IMR-90 (cell line): Measurements from ENCODE around the gene MAEA. TPM values are rescaled to one million over a fixed set of nuclear protein-coding genes. Genes with fewer than 3 reads are reported as not detected.

Experiments
- ATAC-seq: fragments of 200-7000 bp; cut with Tn5 transposase; 2 replicates; pipeline ENCODE4 v1.9.1; 2020; ENCODE audit warnings: low read depth, mild to moderate bottlenecking, moderate library complexity
- BruUV-seq: library from RNA; stranded (reverse); fragments of 400-500 nt; replicated peaks from 2 replicates; lab custom pipeline; 2021; lab: Mats Ljungman, UMichigan
- CTCF ChIA-PET: fragments of 300-600 bp; formaldehyde crosslinking; extraction: SDS; loops from one replicate; lab custom pipeline; 2021; ENCODE audit warnings: antibody characterized with exemption; lab: Yijun Ruan, JAX
- POLR2A ChIA-PET: fragments of 300-600 bp; sonication (Branson Sonifier 250); formaldehyde crosslinking; loops from one replicate; lab custom pipeline; 2022; ENCODE audit warnings: antibody characterized with exemption; ENCODE audit not compliant: unreplicated experiment; lab: Charles Lee
- DNase-seq: peaks from one replicate; pipeline ENCODE4 v3.0.0; 2013
- H2AFZ ChIP-seq: replicated peaks from 2 replicates; pipeline ENCODE3; 2013; ENCODE audit warnings: low read length, mild to moderate bottlenecking; ENCODE audit not compliant: poor library complexity
- H2AK5ac ChIP-seq: 2 replicates; pipeline ENCODE4 v1.6.1; 2013; ENCODE audit warnings: low read depth, low read length, inconsistent platforms
- H2AK9ac ChIP-seq: replicated peaks from 2 replicates; pipeline ENCODE3; 2013; ENCODE audit warnings: mild to moderate bottlenecking, low read depth, low read length, moderate library complexity; ENCODE audit not compliant: poor library complexity
- H2BK120ac ChIP-seq: 2 replicates; pipeline ENCODE4 v1.6.1; 2013; ENCODE audit warnings: low read depth, low read length, inconsistent platforms
- H2BK15ac ChIP-seq: 3 replicates; pipeline ENCODE4 v1.6.1; 2013; ENCODE audit warnings: low read depth, low read length, inconsistent platforms
- H2BK20ac ChIP-seq: 2 replicates; pipeline ENCODE4 v1.6.1; 2013; ENCODE audit warnings: low read depth, mild to moderate bottlenecking, inconsistent platforms, low read length, moderate library complexity
- H2BK5ac ChIP-seq: 2 replicates; pipeline ENCODE4 v1.6.1; 2013; ENCODE audit warnings: mild to moderate bottlenecking, low read depth, low read length, inconsistent platforms; ENCODE audit not compliant: poor library complexity, severe bottlenecking
- H3K14ac ChIP-seq: replicated peaks from 2 replicates; pipeline ENCODE4 v1.6.1; 2013; ENCODE audit warnings: low read depth, low read length, inconsistent platforms
- H3K18ac ChIP-seq: 2 replicates; pipeline ENCODE4 v1.6.1; 2013; ENCODE audit warnings: low read depth, low read length, control low read depth
- H3K23ac ChIP-seq: 2 replicates; pipeline ENCODE4 v1.6.1; 2013; ENCODE audit warnings: low read depth, low read length, inconsistent platforms
- H3K27ac ChIP-seq: 2 replicates; pipeline ENCODE4 v1.5.1; 2013; ENCODE audit warnings: mild to moderate bottlenecking, control low read depth, low read length; ENCODE audit not compliant: insufficient read depth
- H3K27me3 ChIP-seq: 2 replicates; pipeline ENCODE4 v1.6.1; 2013; ENCODE audit warnings: low read length; ENCODE audit not compliant: control insufficient read depth, insufficient read depth
- H3K36me3 ChIP-seq: 2 replicates; pipeline ENCODE4 v1.6.1; 2013; ENCODE audit warnings: low read length, mixed read lengths; ENCODE audit not compliant: control insufficient read depth, insufficient read depth
- H3K4ac ChIP-seq: 2 replicates; pipeline ENCODE4 v1.6.1; 2013; ENCODE audit warnings: low read depth, low read length, inconsistent platforms
- H3K4me1 ChIP-seq: 2 replicates; pipeline ENCODE4 v1.6.1; 2013; ENCODE audit warnings: low read length, mixed read lengths; ENCODE audit not compliant: control insufficient read depth, insufficient read depth
- H3K4me2 ChIP-seq: 2 replicates; pipeline ENCODE4 v1.6.1; 2013; ENCODE audit warnings: low read depth, mild to moderate bottlenecking, control low read depth, low read length, moderate library complexity
- H3K4me3 ChIP-seq: 2 replicates; pipeline ENCODE4 v1.5.1; 2013; ENCODE audit warnings: low read depth, mild to moderate bottlenecking, control low read depth, low read length, moderate library complexity; ENCODE audit not compliant: insufficient read depth
- H3K56ac ChIP-seq: 2 replicates; pipeline ENCODE4 v1.6.1; 2013; ENCODE audit warnings: low read length, inconsistent platforms; ENCODE audit not compliant: insufficient read depth; ENCODE audit errors: extremely low read depth
- H3K79me1 ChIP-seq, 2 experiments: 2 replicates each; pipeline ENCODE4 v1.6.1; 2013; ENCODE audit warnings: low read length in 2 of 2, inconsistent platforms in 1 of 2, low read depth in 1 of 2
- H3K9ac ChIP-seq: 2 replicates; pipeline ENCODE4 v1.6.1; 2013; ENCODE audit warnings: low read depth, low read length, control low read depth
- H3K9me1 ChIP-seq: 2 replicates; pipeline ENCODE4 v1.6.1; 2013; ENCODE audit warnings: low read length, inconsistent platforms; ENCODE audit not compliant: insufficient read depth
- H3K9me3 ChIP-seq: 2 replicates; pipeline ENCODE4 v1.6.1; 2013; ENCODE audit warnings: low read length; ENCODE audit not compliant: control insufficient read depth, insufficient read depth
- H4K20me1 ChIP-seq: 2 replicates; pipeline ENCODE4 v1.6.1; 2013; ENCODE audit warnings: low read length, inconsistent platforms; ENCODE audit not compliant: insufficient read depth
- H4K5ac ChIP-seq: 2 replicates; pipeline ENCODE4 v1.6.1; 2013; ENCODE audit warnings: mild to moderate bottlenecking, low read depth, low read length, control low read depth
- H4K8ac ChIP-seq, 2 experiments: 2 replicates each; pipeline ENCODE4 v1.6.1; 2013; ENCODE audit warnings: low read depth in 2 of 2, low read length in 2 of 2, control low read depth in 1 of 2, inconsistent platforms in 1 of 2
- H4K91ac ChIP-seq: 2 replicates; pipeline ENCODE4 v1.6.1; 2013; ENCODE audit warnings: low read depth, low read length, inconsistent platforms; ENCODE audit not compliant: insufficient read depth
- ELK1 ChIP-seq: fragments of 150-350 bp; IDR thresholded peaks from 2 replicates; pipeline ENCODE4 v1.6.1; 2016; ENCODE audit warnings: low read depth, mild to moderate bottlenecking, low read length, moderate library complexity, borderline replicate concordance
- MAFK ChIP-seq: IDR thresholded peaks from 2 replicates; pipeline ENCODE4 v1.6.1; 2012; ENCODE audit warnings: low read depth, low read length, improper control_type of control experiment
- POLR2A ChIP-seq: IDR thresholded peaks from 2 replicates; pipeline ENCODE4 v1.6.1; 2012; ENCODE audit warnings: mild to moderate bottlenecking, low read depth, low read length
- RCOR1 ChIP-seq: IDR thresholded peaks from 2 replicates; pipeline ENCODE4 v1.6.1; 2012; ENCODE audit warnings: mild to moderate bottlenecking, low read length, improper control_type of control experiment; ENCODE audit not compliant: insufficient replicate concordance
- WGBS, 2 experiments: methylation state at CpG; one replicate each; pipeline versions ENCODE4 v1.1.5 to v1.1.7; 2013; ENCODE audit warnings: missing lambda C conversion rate in 2 of 2; ENCODE audit not compliant: insufficient read length in 1 of 2; ENCODE audit errors: extremely low coverage in 2 of 2; 5-methylcytosine and 5-hydroxymethylcytosine counted together
- dilution Hi-C: fragments of 300-500 bp; cut with HindIII; formaldehyde crosslinking; loops from one replicate; pipeline ENCODE4 v1.14.3; 2018; ENCODE audit warnings: low sequenced_read_pairs; ENCODE audit not compliant: unreplicated experiment
- in situ Hi-C: fragments of 300-500 bp; cut with MboI; formaldehyde crosslinking; loops from 3 replicates; pipeline ENCODE4 v1.14.3; 2019; ENCODE audit warnings: low sequenced_read_pairs, inconsistent platforms, mixed read lengths
- intact Hi-C: fragments of 100-400 bp; cut with micrococcal nuclease; formaldehyde crosslinking; loops from 2 replicates; pipeline ENCODE4 v1.10.0; 2022
- polyA plus RNA-seq, 3 experiments: library from polyadenylated mRNA; depleted of rRNA; stranded (reverse); fragments of >200 nt; gene quantifications; 2 replicates each; pipeline ENCODE4 v1.2.3, GENCODE V29; 2012; ENCODE audit warnings: low replicate concordance in 1 of 3
- total RNA-seq: library from RNA; depleted of rRNA; stranded (reverse); fragments of >200 nt; gene quantifications from 2 replicates; pipeline ENCODE4 v1.2.3, GENCODE V29; 2012

Gene MAEA
- total and polyA plus RNA-seq, 2 of the 4 experiments (the other 2 are of a cell fraction): 61.5 to 108 TPM

GRCh38 chr4:1350169-1350520 lies 60.5 kb downstream of the MAEA start:
- H4K20me1 ChIP-seq: peaks cover 7% of the 10 kb centered on the region; the same call in 1 of the 2 replicates

More at GRCh38 chr4:1350169-1350520, 60.5 kb downstream of the MAEA start:
- intact Hi-C loops: no loop called here
- no peak overlapping the region for H2BK5ac ChIP-seq
- POLR2A ChIA-PET: no interaction called here
- H2AK5ac ChIP-seq: no peak overlapping the region
- CTCF ChIA-PET: no interaction called here
- no peak overlapping the region for H3K4ac ChIP-seq
- no peak overlapping the region for H2BK120ac ChIP-seq
- ATAC-seq (no peak), DNase-seq (no peak)
- H4K8ac ChIP-seq: no peak overlapping the region
- WGBS, 2 experiments: 94% methylated on average over 2 of the region's 5 CpGs; no CpG with 5 or more reads in 1 of the 2 experiments
- H2AK9ac ChIP-seq: no peak overlapping the region
- in situ Hi-C loops: loop anchor here (5.0 to 10.0 kb wide), 2 partner anchors 218 to 285 kb away; no protein-coding TSS in a partner anchor
- no peak overlapping the region for H3K18ac ChIP-seq
- H3K79me1 ChIP-seq: peaks cover 18 to 36% of the 10 kb centered on the region in 2 experiments
- H3K9ac ChIP-seq: no peak overlapping the region
- no peak overlapping the region for H3K23ac ChIP-seq
- no peak overlapping the region for H2BK20ac ChIP-seq
- 0 out of 2 replicates have a peak, but pooled peaks cover 3% of the 10 kb centered on the region for H3K9me1 ChIP-seq
- TF ChIP-seq POLR2A (no peak), MAFK (no peak), ELK1 (no peak), RCOR1 (no peak)
- BruUV-seq: no TSS peak
- no peak overlapping the region for H3K27ac ChIP-seq
- H2AFZ ChIP-seq: no peak overlapping the region
- no peaks in the 10 kb centered on the region for H3K27me3 ChIP-seq
- no peak overlapping the region for H3K4me3 ChIP-seq
- no peak overlapping the region for H4K91ac ChIP-seq
- no peak overlapping the region for H3K14ac ChIP-seq
- H2BK15ac ChIP-seq: no peak overlapping the region
- no peak overlapping the region for H4K5ac ChIP-seq
- peaks cover 25% of the 10 kb centered on the region; the same call in 1 of the 2 replicates for H3K36me3 ChIP-seq
- peaks cover 5% of the 10 kb centered on the region for H3K4me1 ChIP-seq
- no peak overlapping the region for H3K56ac ChIP-seq
- dilution Hi-C loops: no loop called here
- H3K4me2 ChIP-seq: no peak overlapping the region
- H3K9me3 ChIP-seq: no peaks in the 10 kb centered on the region
